Mucosa of descending colon (tissue), 3 donors: ENCODE measurements around the gene SH3TC2. TPM values are rescaled to one million over a fixed set of nuclear protein-coding genes. Genes with fewer than 3 reads are reported as not detected.

Source experiments
- ATAC-seq: fragments of 200-7000 bp; cut with Tn5 transposase; one replicate; pipeline ENCODE4 v1.9.1; 2020; ENCODE audit warnings: mild to moderate bottlenecking, moderate library complexity
- DNase-seq, 3 donors: peaks; one replicate each; pipeline ENCODE4 v3.0.0-alpha.2; 2020
- H3K36me3 ChIP-seq: fragments of 200-600 bp; one replicate; pipeline ENCODE4 v1.8.0; 2021; ENCODE audit warnings: low read depth, mild to moderate bottlenecking
- H3K4me1 ChIP-seq: fragments of 200-600 bp; one replicate; pipeline ENCODE4 v1.8.0; 2021; ENCODE audit warnings: low read depth, mild to moderate bottlenecking
- H3K4me3 ChIP-seq: fragments of 200-600 bp; one replicate; pipeline ENCODE4 v1.8.0; 2021; ENCODE audit warnings: mild to moderate bottlenecking
- H3K9me3 ChIP-seq: fragments of 200-600 bp; one replicate; pipeline ENCODE4 v1.8.0; 2021; ENCODE audit warnings: mild to moderate bottlenecking
- CTCF ChIP-seq: fragments of 200-600 bp; IDR thresholded peaks from one replicate; pipeline ENCODE4 v1.8.0; 2022; ENCODE audit warnings: antibody characterized with exemption, mild to moderate bottlenecking
- intact Hi-C, 2 donors: fragments of 100-400 bp; cut with DNase I in 1 of 2; cut with micrococcal nuclease in 1 of 2; formaldehyde crosslinking; loops; one replicate each; pipeline versions ENCODE4 v1.11.0 to v1.11.1; 2022; cut with DNase I, micrococcal nuclease
- long read RNA-seq, 2 donors: library from polyadenylated mRNA; unstranded; transcript quantifications; one replicate each; pipeline ENCODE4 v2.0.0, GENCODE V29; 2019 to 2021
- total RNA-seq, 3 donors: library from RNA; stranded (reverse); fragmentation: NEBNext Ultra II Directional in 2 of 3; extraction: Animal tissue kit (Norgen Biotek cat#: 25700) in 2 of 3; gene quantifications; one replicate each; pipeline versions ENCODE4 v1.2.1 to v1.2.4, GENCODE V29; 2021 to 2023
- donor health status: DM: no; HTN: no; CAD: no; lungs with moderate emphysema.
- donor health status: DM: no; HTN: no; CAD: no.
- donor health status: DM: no; HTN: yes; CAD: no.

SH3TC2 gene
- 1 to 10 TPM; 1.3 to 3.9 (median 2.2) TPM for total RNA-seq
- long read RNA-seq, donor 1, partial matches to known transcripts: 0 of 1 reads
- long read RNA-seq, donor 1, other reads (novel, unspliced or antisense): 1 of 1 reads
- long read RNA-seq, donor 2: 0 reads

- peak; percentile 77 for ATAC-seq
- Histone ChIP-seq H3K9me3 (no peaks in the 10 kb centered on the region), H3K4me3 (no peak within 1 kb of the TSS), H3K36me3 (no peaks in the 10 kb centered on the region), H3K4me1 (peaks cover 16% of the 10 kb centered on the region)
- TF ChIP-seq CTCF: no peak
- peak; percentile 42 to 72 (median 58) for DNase-seq
- intact Hi-C loops: no loop called here
These were observed at the start of gene SH3TC2 for GRCh38 chr5:149063017-149063687. Gene SH3TC2, minus strand, starts transcription at chr5:149063062. Its CDS starts 40 bp downstream, at chr5:149063022.

GRCh38 chr5:149110406-149110805 lies 47.5 kb upstream of the SH3TC2 start:
- no peaks in the 10 kb centered on the region for H3K36me3 ChIP-seq
- DNase-seq (no peak), ATAC-seq (no peak)
- intact Hi-C loops: loop anchor here in 1 of 2 donors (5.0 kb wide), 1 partner anchor 378 kb away; no protein-coding TSS in a partner anchor
- H3K4me3 ChIP-seq: no peak overlapping the region
- no peaks in the 10 kb centered on the region for H3K9me3 ChIP-seq
- H3K4me1 ChIP-seq: no peaks in the 10 kb centered on the region
- no peak for TF ChIP-seq CTCF

GRCh38 chr5:149108651-149109280 lies 45.9 kb upstream of the SH3TC2 start:
- H3K36me3 ChIP-seq: no peaks in the 10 kb centered on the region
- no peaks in the 10 kb centered on the region for H3K4me1 ChIP-seq
- DNase-seq (no peak), ATAC-seq (no peak)
- H3K9me3 ChIP-seq: no peaks in the 10 kb centered on the region
- no peak for TF ChIP-seq CTCF
- H3K4me3 ChIP-seq: no peak overlapping the region
- intact Hi-C loops: no loop called here

GRCh38 chr5:149100331-149100730 lies 37.5 kb upstream of the SH3TC2 start:
- Histone ChIP-seq H3K4me1 (no peaks in the 10 kb centered on the region), H3K4me3 (no peak overlapping the region), H3K9me3 (peaks cover 30% of the 10 kb centered on the region), H3K36me3 (no peaks in the 10 kb centered on the region)
- intact Hi-C loops: no loop called here
- no peak for ATAC-seq
- no peak for TF ChIP-seq CTCF
- no peak for DNase-seq

- Histone ChIP-seq H3K4me1 (no peaks in the 10 kb centered on the region), H3K9me3 (peaks cover 30% of the 10 kb centered on the region), H3K36me3 (no peaks in the 10 kb centered on the region), H3K4me3 (no peak overlapping the region)
- intact Hi-C loops: no loop called here
- no peak for ATAC-seq
- DNase-seq: no peak
- TF ChIP-seq CTCF: no peak
These were observed 37.1 kb upstream of the SH3TC2 start for GRCh38 chr5:149099920-149100319.
